Ovary (tissue), 9 donors: Measurements from ENCODE around the gene MIAT. TPM values are rescaled to one million over a fixed set of nuclear protein-coding genes. Genes with fewer than 3 reads are reported as not detected.

Experiments
- DNase-seq, 5 donors: peaks; one replicate each; pipeline ENCODE4 v3.0.0-alpha.2; 2019 to 2020
- H3K27ac ChIP-seq, 2 donors: fragments of 200-600 bp; one replicate each; pipeline versions ENCODE4 v1.5.1 to v1.8.0; 2019 to 2022
- H3K27me3 ChIP-seq: fragments of 200-600 bp; one replicate; pipeline ENCODE4 v1.8.0; 2022
- H3K36me3 ChIP-seq: fragments of 200-600 bp; sonication (generic); one replicate; pipeline ENCODE4 v1.5.1; 2019
- H3K4me1 ChIP-seq: one replicate; pipeline ENCODE4 v1.8.1; 2013; ENCODE audit warnings: mild to moderate bottlenecking, moderate library complexity; ENCODE audit not compliant: insufficient read depth
- H3K4me3 ChIP-seq: fragments of 200-600 bp; sonication (generic); one replicate; pipeline ENCODE4 v1.5.1; 2017
- H3K9me3 ChIP-seq, 2 donors: fragments of 200-600 bp in 1 of 2; sonication (generic) in 1 of 2; one replicate each; pipeline versions ENCODE4 v1.5.1 to v1.8.1; 2013 to 2019; ENCODE audit warnings: mild to moderate bottlenecking in 1 of 2, moderate library complexity in 1 of 2
- CTCF ChIP-seq, 3 donors: fragments of 450-650 bp in 2 of 3; fragments of 200-600 bp in 1 of 3; IDR thresholded peaks; one replicate each; pipeline versions ENCODE4 v1.5.1 to v1.8.0; 2016 to 2022; ENCODE audit warnings: antibody characterized with exemption in 3 of 3, mild to moderate bottlenecking in 1 of 3
- EP300 ChIP-seq: sonication (generic); formaldehyde crosslinking; IDR thresholded peaks from one replicate; pipeline ENCODE4 v1.6.1; 2017; ENCODE audit warnings: antibody characterized with exemption
- POLR2A ChIP-seq: fragments of 450-650 bp; IDR thresholded peaks from one replicate; pipeline ENCODE4 v1.6.1; 2017; ENCODE audit warnings: antibody characterized with exemption, mild to moderate bottlenecking, moderate library complexity
- WGBS, 3 donors: extraction: QIAGEN DNeasy Blood & Tissue Kit in 1 of 3; methylation state at CpG; one replicate each; pipeline versions ENCODE4 v1.1.5 to v1.1.7; 2013 to 2017; 5-methylcytosine and 5-hydroxymethylcytosine counted together
- intact Hi-C, 4 donors: fragments of 100-400 bp; cut with DNase I; formaldehyde crosslinking; loops; one replicate each; pipeline versions ENCODE4 v1.11.0 to v1.15.1; 2022 to 2023
- polyA plus RNA-seq, 2 donors: library from polyadenylated mRNA; stranded (reverse); fragments of 200-250 nt in 1 of 2; fragments of 350-450 nt in 1 of 2; fragmentation: Illumina TruSeq in 1 of 2; extraction: RNeasy Lipid Tissue Mini Kit (QIAGEN cat#74804) in 1 of 2; gene quantifications; one replicate each; pipeline ENCODE4 v1.2.3, GENCODE V29; 2013 to 2014
- total RNA-seq, 7 donors: library from RNA; depleted of rRNA in 2 of 7; stranded (reverse); fragments of >200 nt in 2 of 7; fragmentation: NEBNext Ultra II Directional in 3 of 7; extraction: Animal tissue kit (Norgen Biotek cat#: 25700) in 3 of 7; gene quantifications; one replicate each; pipeline versions ENCODE4 v1.1.0 to v1.2.4, GENCODE V29; 2016 to 2023
- donor health status: DM: no; HTN: no; CAD: no; lungs with moderate emphysema.
- donor health status: DM: no; HTN: no; CAD: no.
- donor health status: Bipolar disorder and iron deficiency.
- donor health status: DM: yes; HTN: yes; CAD: no.
- donor health status: DM: no; HTN: no; CAD: no.
- donor health status: DM: yes; HTN: yes; CAD: no.

Gene MIAT
- total and polyA plus RNA-seq, 9 donors = 0.15 to 0.97 (median 0.56) TPM

GRCh38 chr22:26651815-26652214 lies 5.6 kb upstream of the MIAT start:
- intact Hi-C loops = no loop called here

GRCh38 chr22:26658161-26658560 lies 773 bp downstream of the MIAT start:
- Histone ChIP-seq H3K27me3 (no peaks in the 10 kb centered on the region), H3K9me3 (no peaks in the 10 kb centered on the region), H3K4me1 (no peaks in the 10 kb centered on the region), H3K36me3 (no peaks in the 10 kb centered on the region), H3K4me3 (no peak overlapping the region), H3K27ac (no peak overlapping the region)
- whole genome bisulfite sequencing, 3 donors = 2 to 5% (median 4%) methylated on average over 11 of the region's 11 CpGs
- no peak for TF ChIP-seq EP300
- no peak for TF ChIP-seq CTCF (IDR thresholded peaks at IDR 0.05)
- no peak for TF ChIP-seq POLR2A
- intact Hi-C loops = loop anchor here in 1 of 4 donors (5.0 kb wide), 1 partner anchor 1771 kb away; no protein-coding TSS in a partner anchor
- DNase-seq = no peak

More at GRCh38 chr22:26651815-26652214, 5.6 kb upstream of the MIAT start:
- WGBS, 3 donors = 76 to 84% (median 84%) methylated on average over 10 of the region's 10 CpGs
- H3K4me3 ChIP-seq = no peak overlapping the region
- TF ChIP-seq CTCF (IDR thresholded peaks at IDR 0.05) (no peak), EP300 (no peak), POLR2A (no peak)
- no peaks in the 10 kb centered on the region for H3K36me3 ChIP-seq
- H3K4me1 ChIP-seq = no peaks in the 10 kb centered on the region
- H3K9me3 ChIP-seq = no peaks in the 10 kb centered on the region
- no peak overlapping the region for H3K27ac ChIP-seq
- DNase-seq = no peak
- H3K27me3 ChIP-seq = no peaks in the 10 kb centered on the region

GRCh38 chr22:26658671-26659478 lies 1.5 kb downstream of the MIAT start:
- WGBS, 3 donors = 3 to 4% (median 3%) methylated on average over 27 of the region's 27 CpGs
- intact Hi-C loops = loop anchor here in 1 of 4 donors (5.0 kb wide), 1 partner anchor 1772 kb away; no protein-coding TSS in a partner anchor

GRCh38 chr22:26660356-26660755 lies 3.0 kb downstream of the MIAT start:
- Histone ChIP-seq H3K4me3 (no peak overlapping the region), H3K4me1 (no peaks in the 10 kb centered on the region), H3K27ac (no peak overlapping the region), H3K36me3 (no peaks in the 10 kb centered on the region), H3K27me3 (no peaks in the 10 kb centered on the region), H3K9me3 (no peaks in the 10 kb centered on the region)
- intact Hi-C loops = no loop called here
- TF ChIP-seq POLR2A (no peak), CTCF (IDR thresholded peaks at IDR 0.05) (no peak), EP300 (no peak)
- 61 to 77% (median 67%) methylated on average over 6 of the region's 6 CpGs for WGBS, 3 donors
- no peak for DNase-seq

More at GRCh38 chr22:26658671-26659478, 1.5 kb downstream of the MIAT start:
- peak in 1 of 5 donors; percentile 46 for DNase-seq
- H3K4me1 ChIP-seq = no peaks in the 10 kb centered on the region
- no peaks in the 10 kb centered on the region for H3K36me3 ChIP-seq
- H3K27me3 ChIP-seq = no peaks in the 10 kb centered on the region
- TF ChIP-seq POLR2A (no peak), EP300 (no peak), CTCF (IDR thresholded peaks at IDR 0.05) (no peak)
- H3K9me3 ChIP-seq = no peaks in the 10 kb centered on the region
- no peak overlapping the region for H3K27ac ChIP-seq
- H3K4me3 ChIP-seq = peak overlapping the region; percentile 20
